HG03575 (cell line): Measurements from ENCODE around the gene PROM2.

Experiments
- ATAC-seq: cut with Tn5 transposase; IDR thresholded peaks from one replicate; pipeline ENCODE4 v1.9.1; 2021; ENCODE audit not compliant: unreplicated experiment, insufficient number of reproducible peaks, low FRiP score; ENCODE audit errors: extremely low read depth

Gene PROM2

DNA sequence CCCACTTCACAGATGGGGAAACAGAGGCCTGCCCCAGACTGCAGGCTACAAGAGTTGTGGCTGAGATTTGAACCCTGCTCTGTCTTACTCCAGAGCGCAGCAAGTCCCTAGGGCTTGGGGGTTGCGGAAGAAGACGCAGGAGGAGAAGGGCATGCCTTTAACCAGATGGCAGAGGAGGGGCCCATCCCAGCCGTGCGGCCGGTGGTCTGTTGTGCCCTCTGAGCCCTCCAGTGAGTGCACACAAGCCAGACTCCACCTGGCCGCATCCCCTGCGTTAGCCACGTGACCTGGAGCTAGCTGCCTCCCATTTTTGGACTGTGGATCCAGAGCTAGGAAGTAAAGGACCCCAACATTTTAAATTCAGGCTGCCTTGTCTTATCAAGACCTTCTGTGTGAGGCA is 25.7 kb downstream of the PROM2 start:
- ATAC-seq = no peak

DNA sequence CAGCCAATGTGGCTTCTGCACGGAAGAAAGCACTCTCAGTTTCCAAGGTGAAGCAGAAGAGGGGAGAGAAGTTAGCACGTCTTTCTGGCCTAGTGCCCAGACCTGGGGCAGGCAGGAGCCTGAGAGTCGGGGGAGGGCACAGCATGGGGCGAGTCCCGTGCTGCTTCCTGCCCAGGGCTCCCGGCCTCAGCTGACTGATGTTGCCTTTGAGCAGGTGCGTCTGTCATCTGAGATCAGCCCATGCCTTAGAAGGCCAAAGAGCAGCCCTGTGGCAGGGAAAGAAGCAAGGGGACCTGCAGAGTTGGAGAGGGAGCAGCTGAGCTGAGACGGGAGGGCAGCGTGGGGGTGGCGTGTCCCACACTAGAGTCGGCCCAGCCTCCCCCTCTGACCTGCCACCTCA is 26.2 kb downstream of the PROM2 start:
- no peak for ATAC-seq

DNA sequence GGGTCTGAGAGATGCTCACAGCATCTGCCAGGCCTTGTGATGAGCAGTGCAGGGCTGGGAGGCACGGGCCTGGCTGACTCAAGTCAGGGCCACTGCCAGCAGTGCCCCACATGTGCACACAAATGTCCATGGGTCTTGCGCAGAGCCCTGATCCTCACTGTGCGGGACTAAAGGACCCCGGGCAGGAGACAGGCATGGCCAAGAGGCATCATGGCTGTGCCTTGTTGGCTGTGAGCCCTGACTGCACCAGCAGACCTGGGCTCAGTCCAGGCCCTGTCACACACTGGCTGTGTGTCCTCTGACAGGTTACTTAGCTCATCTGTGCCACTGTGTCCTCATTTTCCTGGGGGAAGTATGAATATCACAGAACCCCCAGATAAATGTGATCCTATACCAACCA is 26.9 kb downstream of the PROM2 start:
- no peak for ATAC-seq

DNA sequence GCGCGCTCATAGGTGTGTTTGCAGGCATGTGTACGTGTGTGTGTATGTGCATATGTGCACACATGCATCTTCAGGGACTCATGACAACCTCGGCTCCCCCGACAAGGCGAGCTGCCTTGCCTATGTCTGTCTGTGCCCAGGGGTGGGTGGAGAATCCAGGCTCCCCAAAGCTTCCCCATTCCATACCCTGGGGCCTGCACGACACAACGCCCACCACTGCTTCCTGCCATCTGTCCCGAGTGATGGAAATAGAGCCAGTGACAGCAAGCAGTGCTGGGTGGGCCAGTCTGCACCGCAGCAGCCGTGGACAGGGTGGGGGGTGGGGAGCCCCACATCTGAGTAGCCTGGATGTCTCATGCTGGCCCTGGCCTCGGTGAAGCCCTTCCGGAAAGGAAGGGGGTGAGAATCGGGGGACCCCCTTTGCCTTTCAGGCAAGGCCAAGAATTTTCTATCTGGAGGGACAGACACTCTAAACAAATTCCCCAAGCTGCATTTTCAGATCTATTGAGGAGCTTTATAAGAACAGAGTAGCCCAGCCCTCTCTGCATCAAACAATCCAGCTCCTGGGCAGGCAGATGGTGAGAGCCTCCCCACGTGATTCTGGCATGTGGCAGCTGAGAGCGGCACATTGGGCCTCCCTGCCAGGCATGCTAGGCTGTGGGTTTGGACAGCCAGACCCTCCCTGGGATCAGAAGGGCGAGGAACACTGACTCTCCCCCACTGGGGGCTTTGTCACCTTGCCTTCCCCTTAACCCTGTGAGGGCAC is 27.8 kb downstream of the PROM2 start:
- ATAC-seq = no peak

DNA sequence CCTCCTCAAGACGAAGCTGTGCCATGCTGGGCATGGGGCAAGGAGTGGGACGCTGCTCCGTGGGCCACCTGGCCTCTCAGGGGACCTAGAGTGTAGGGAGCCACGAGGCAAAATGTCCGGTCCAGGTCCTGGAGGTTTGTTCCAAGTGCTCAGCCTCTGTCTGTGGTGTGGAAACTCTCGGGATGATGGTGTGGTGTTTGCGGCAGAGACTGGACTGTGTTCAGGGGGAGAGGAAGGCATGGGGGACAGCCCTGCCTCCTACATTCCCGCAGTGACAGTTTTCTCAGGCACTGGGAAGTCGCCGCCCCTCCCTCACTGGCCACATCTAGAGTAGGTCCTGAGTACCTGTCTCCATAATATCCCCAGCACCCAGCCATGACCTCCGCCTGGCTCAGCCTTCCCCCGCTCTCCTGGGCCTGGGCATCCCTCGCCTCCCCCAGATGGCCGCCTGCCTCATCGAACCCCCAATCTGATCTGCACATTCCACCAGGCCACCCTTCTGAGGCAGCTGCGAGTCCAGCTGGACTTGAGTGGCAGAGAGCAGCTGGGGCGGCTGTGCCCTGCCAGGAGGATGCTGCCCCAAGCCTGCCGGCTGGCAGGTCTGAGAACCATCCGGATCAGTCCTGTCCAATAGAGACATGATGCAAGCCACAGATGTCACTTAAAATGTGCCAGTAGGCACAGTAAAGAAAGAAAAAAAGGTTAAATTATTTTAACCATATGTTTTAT is 29.1 kb downstream of the PROM2 start:
- no peak for ATAC-seq

DNA sequence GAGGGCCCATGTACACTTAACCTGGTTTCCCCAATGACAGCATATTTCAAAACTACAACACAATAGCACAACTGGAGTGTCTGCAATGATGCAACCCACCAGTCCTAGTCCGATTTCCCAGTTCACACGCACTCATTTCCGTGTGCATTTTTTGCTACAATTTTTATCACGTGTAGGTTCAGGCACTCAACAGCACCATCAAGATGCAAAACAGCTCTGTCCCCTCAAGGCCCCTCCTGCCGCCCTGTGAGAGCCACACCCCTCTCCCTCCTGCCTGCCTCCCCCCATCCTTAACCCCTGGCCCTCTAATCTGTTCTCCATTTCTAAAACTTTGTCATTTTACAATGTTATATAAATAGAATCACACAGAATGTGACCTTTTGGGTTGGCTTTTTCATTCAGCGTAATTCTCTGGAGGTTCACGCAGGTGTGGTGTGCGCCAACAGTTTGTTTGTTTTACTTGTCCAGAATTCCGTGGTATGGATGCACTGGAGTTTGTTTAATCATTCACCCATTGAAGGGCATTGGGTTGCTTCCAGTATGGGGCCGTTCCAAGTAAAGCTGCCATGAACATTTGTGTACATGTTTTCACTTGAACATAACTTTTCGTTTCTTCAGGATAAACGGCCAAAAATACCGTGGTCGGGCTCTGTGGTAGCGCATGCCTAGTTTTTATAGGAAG is 31.3 kb downstream of the PROM2 start:
- no peak for ATAC-seq

DNA sequence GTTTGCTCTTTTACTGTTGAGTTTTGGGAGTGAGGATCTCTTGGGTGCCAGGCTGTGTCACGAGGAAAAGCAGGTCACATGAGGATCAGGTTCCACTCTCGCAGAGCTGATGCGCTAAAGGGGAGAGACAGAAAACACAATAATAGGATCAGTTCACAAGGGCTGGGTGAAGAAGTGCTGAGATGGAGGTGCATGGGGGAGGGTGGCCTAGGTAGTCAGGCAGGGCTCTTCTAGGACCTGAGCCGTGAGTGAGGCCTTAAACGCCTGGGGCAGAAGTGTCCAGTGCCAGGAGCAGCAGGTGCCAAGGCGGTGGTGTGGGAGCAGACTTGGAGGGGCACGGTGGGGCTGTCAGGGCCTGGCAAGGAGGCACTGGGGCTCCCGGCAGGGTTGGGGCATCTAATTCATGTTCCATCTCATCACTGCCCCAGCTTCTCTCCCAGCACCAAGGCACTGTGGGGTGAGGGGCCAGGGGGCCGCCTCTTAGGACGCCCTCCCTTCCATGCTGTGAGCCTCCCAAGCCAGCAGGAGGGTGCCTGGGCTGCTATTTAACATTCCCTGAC is 32.2 kb downstream of the PROM2 start:
- no peak for ATAC-seq

DNA sequence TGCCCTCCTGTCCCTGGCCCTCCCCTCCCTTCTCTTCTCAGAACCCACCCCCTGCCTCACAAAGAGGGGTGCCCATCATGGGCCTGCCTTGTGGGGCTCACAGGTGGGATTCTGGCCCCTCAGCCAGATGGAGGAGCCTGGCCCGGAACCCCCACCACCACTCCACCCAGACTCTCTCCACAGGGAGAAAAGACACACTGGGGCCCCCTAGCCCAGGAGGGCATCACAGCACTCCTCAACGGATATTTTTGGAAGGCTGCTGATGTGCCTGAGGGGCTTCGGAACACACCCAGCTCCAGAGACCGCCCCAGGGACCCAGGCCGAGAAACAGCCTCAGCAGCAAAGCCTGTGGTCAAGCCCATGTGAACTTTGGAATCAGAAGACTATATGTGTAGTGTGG is 32.8 kb downstream of the PROM2 start:
- no peak for ATAC-seq

DNA sequence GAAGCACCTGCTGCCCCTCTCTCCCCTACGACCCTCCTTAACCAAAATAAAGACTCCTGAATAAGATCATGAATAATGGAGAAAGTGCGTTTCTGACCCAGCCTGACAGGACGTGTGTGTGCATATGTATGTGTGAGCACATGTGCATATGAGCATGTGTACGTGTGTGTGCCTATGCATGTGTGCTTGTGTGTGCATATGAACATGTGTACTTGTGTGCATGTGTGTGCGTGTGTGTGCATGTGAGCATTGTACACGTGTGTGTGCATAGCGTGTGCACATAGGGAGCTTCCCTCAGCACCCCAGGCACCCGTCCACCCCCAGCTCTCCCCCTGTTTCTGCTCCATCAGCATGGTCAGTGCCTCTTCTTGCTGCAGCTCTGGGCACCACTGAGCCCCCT is 33.6 kb downstream of the PROM2 start:
- ATAC-seq = no peak

DNA sequence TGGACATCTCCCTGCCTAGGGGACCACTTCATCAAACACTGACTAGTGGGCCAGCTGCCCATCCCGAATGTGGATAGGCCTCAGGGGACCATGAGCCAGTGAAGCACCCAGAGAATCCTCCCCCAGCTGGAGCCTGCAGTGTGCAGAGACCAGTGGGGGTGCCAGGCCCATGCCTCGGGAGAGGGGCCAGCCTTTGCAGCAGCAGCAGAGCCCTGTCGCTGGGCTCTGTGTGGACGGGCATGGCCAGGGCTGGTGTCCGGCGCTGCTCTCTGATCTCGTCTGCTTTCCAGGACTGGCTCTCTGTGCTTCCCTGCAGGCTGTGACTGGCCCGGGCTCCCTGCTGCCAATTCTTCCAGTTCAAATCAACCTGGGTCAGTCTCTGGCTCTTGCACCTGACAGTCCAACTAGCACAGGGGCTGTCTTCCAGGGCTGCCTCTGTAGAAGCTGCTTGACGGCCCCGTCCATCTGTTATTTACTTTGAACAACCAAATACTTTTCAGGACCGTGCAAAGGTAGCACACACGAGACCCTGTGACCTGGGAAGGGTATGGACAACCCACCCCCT is 34.3 kb downstream of the PROM2 start:
- no peak for ATAC-seq

DNA sequence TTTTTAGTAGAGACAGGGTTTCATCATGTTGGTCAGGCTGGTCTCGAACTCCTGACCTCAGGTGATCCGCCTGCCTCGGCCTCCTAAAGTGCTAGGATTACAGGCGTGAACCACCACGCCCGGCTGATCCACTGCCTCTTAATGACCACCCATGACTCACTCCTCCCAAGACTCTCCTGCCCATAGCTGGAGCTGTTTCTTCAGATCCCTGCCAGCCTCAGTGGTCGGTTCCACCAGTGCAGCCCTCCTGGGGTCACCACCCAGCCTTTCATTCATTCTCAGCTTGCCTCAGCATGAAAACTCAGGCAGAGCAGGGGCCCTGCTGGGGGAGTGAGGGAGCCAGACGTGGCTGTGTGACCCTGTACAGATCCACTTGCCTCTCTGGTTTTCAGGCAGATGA is 35.4 kb downstream of the PROM2 start:
- ATAC-seq = no peak

DNA sequence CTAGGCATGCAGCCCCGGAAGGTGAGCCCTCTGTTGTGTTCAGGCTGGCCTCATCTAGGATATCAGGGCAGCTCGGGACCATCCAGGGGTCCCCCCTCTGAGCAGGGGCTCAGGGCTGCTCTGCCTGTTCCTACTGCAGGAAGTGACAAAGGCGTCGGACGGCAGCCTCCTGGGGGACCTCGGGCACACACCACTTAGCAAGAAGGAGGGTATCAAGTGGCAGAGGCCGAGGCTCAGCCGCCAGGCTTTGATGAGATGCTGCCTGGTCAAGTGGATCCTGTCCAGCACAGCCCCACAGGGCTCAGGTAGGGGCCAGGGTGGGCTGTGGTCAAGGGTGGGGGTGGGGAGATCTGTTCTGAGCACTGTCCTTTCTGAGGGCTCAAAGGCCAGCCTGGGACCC is 36.0 kb downstream of the PROM2 start:
- no peak for ATAC-seq

DNA sequence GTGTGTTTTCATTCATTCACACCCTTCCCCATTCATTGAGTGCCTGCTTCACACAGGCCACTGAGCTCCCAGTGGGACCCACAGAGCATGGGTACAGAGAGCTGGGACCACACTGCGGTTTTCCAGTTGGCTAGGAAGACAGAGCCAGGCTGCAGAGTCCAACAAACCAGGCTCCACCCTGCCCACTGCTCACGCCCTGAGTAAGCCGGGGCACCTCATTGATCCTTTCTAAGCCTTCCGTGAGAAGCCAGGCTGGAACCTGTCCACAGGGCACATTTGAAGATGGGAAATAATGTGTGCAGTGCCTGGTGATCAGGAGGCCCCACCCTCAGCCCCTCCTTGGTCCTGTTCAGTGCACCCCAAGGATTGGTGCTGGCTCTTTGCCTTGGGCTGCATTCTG is 36.4 kb downstream of the PROM2 start:
- no peak for ATAC-seq

DNA sequence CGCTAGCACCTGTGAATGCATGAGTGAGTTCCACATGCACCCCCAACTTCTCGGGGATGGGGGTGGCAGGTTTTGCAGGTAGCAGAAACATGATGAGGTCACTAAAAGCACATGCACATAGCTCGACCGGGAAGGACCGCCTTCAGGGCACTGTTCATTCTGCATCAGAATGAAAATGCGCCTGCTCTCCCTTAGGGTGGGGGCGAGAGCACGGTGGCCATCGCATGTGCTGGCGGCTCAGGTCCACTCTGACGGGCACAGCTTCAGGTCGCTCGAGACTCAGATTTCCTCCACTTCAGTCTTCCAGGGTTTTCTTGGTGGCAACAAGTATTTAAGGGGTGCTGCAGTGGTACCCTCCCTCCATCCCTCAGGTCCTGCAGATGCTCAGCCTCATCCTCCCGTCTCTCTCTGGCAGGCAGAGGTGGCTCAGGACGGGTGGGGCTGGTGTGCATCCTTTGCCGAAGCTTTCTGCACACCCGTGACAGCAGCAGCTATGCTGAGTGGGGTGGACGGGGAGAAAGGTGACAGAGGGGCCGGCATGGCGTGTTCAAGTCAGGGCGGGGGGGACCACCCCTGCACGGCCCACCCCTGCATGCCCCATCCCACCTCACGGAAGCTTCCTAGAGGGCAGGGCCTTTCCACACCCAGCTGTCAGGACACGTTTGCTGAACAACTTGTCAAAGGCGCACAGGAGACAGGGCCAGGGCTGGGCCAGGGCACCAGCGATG is 37.7 kb downstream of the PROM2 start:
- no peak for ATAC-seq

DNA sequence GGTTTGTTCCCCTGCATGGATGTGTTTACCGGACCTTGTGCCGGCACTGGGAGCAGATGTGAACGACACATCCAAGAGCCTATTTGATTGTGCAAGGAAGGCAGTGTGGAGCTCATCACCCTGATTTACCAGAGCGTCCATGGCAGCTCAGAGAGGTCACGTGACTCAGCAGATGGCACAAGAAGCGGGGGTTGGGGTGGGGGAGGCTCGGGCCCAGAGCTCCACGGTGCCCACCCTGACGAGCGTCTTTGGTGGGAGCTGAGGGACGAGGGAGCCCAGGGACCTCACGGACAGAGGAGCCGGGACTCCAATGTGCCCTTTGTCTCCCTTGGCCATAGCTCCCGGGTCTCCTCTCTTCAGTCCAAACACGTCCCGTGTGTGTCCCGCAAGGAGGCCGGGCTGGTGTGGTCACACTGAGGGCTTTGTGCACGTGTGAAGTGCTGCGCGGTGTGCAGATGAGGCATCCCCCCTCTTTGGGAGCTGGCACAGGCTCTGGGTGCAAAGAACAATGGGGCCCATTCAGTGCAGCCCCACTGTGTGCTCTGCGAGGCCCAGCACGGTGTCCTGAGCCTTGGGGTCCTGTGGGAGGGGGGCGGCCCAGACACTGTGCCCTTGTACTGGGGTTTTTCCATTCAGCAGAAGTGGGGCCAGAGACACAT is 38.4 kb downstream of the PROM2 start:
- no peak for ATAC-seq

DNA sequence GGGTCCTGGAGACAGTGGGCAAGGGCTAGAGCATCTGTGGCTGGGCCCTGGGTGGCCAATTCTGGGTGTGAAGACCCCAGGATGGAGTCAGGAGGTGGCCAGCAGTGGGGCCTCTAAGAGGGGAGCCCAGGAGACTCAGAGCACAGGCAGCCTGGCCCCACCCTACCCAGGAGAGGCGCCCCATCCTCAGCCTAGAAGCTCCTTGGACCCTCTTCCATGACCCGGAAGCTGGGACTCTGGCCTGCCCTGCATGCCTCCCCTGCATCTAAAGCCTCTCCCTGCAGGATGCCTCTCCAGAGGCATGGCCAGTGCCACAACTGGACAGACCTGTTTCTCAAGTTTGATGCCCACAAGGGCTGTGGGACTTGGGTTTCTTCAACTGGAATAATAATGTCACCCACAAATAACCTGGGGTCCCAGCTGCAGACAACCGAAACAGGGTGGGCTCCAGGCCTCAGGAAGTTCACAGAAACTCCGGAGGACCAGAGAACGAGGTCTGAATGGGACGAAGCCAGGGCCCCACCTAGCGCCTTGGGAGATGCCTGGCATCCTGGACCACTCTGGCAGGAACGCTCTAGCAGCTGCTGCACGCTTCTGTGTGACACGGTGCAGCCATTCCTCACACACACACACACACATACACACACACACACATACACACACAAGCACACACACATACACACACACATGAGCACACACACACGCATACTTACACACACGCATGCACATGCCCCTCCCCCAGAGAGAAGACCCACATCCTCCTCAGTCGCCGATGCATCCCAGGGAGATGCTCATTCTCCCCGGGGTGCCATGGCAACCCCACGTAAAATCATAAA is 39.3 kb downstream of the PROM2 start:
- no peak for ATAC-seq

DNA sequence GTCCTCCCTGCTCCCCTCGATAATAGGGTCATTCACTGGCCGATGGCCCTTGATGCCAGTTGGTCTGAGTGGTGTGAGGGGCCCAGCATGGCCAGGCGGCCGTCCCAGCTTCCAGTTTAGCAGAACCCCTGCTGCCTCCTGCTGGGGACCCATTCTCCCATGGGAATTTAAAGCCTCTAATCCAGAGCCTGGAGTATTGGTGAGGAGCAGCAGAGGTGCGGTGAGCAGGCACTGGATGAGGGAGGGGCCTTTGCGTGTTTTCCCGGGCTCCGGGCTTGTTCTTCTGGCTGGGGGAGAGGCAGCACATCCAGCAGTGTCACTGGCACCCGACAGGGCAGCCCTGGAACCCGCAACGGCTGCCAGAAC is 40.3 kb downstream of the PROM2 start:
- no peak for ATAC-seq
